HepG2 (cell line): ENCODE data around the gene ARL4D. TPM values are rescaled to one million over a fixed set of nuclear protein-coding genes. Genes with fewer than 3 reads are reported as not detected.

ENCODE experiments used
- CBX1 ChIP-seq: IDR thresholded peaks from one replicate; pipeline ENCODE4 v1.6.1; 2016; ENCODE audit warnings: antibody characterized with exemption, low read depth
- FOXO1 ChIP-seq: sonication (generic); formaldehyde crosslinking; IDR thresholded peaks from 2 replicates; pipeline ENCODE4 v1.4.0; 2020; ENCODE audit warnings: missing genetic modification reagents
- IRF2 ChIP-seq: IDR thresholded peaks from 2 replicates; pipeline ENCODE4 v1.6.1; 2018; ENCODE audit warnings: missing genetic modification reagents, missing compliant biosample characterization
- KLF12 ChIP-seq: sonication (generic); formaldehyde crosslinking; IDR thresholded peaks from 2 replicates; pipeline ENCODE4 v1.4.0; 2020; ENCODE audit warnings: missing genetic modification reagents, borderline replicate concordance
- KLF16 ChIP-seq, 2 experiments: sonication (generic) in 1 of 2; formaldehyde crosslinking in 1 of 2; IDR thresholded peaks; 2 replicates each; pipeline versions ENCODE4 v1.6.1 to v1.8.0; 2016 to 2023; ENCODE audit warnings: missing genetic modification reagents in 2 of 2, missing compliant biosample characterization in 1 of 2
- MIER3 ChIP-seq: IDR thresholded peaks from 2 replicates; pipeline ENCODE4 v1.6.1; 2016; ENCODE audit warnings: missing compliant biosample characterization, borderline replicate concordance
- MTA3 ChIP-seq: sonication (generic); formaldehyde crosslinking; IDR thresholded peaks from 2 replicates; pipeline ENCODE4 v1.4.0; 2020; ENCODE audit warnings: missing genetic modification reagents
- MYC ChIP-seq: sonication (generic); formaldehyde crosslinking; IDR thresholded peaks from 2 replicates; pipeline ENCODE4 v1.9.0; 2021; ENCODE audit warnings: missing genetic modification reagents, borderline replicate concordance
- MYNN ChIP-seq: sonication (generic); formaldehyde crosslinking; IDR thresholded peaks from 2 replicates; pipeline ENCODE4 v1.4.0; 2020; ENCODE audit warnings: mild to moderate bottlenecking, low read depth, missing genetic modification reagents
- NR2C2 ChIP-seq: sonication (generic); formaldehyde crosslinking; IDR thresholded peaks from 2 replicates; pipeline ENCODE4 v1.4.0; 2020; ENCODE audit warnings: missing genetic modification reagents, mild to moderate bottlenecking, moderate library complexity, borderline replicate concordance
- PTBP1 ChIP-seq: fragments of 200-400 bp; formaldehyde crosslinking; IDR thresholded peaks from 2 replicates; pipeline ENCODE4 v1.6.1; 2018; ENCODE audit warnings: low read length, low read depth; ENCODE audit not compliant: poor library complexity, severe bottlenecking
- RARG ChIP-seq: sonication (generic); formaldehyde crosslinking; IDR thresholded peaks from 2 replicates; pipeline ENCODE4 v1.4.0; 2020; ENCODE audit warnings: low read depth, mild to moderate bottlenecking, missing genetic modification reagents
- SMARCC2 ChIP-seq: fragments of 450-650 bp; IDR thresholded peaks from 2 replicates; pipeline ENCODE4 v1.6.1; 2017; ENCODE audit warnings: antibody characterized with exemption, mild to moderate bottlenecking
- SP4 ChIP-seq: sonication (generic); formaldehyde crosslinking; IDR thresholded peaks from 2 replicates; pipeline ENCODE4 v1.8.1; 2023; ENCODE audit warnings: mild to moderate bottlenecking, missing genetic modification reagents
- TAF1 ChIP-seq: sonication (generic); formaldehyde crosslinking; IDR thresholded peaks from 2 replicates; pipeline ENCODE4 v1.4.0; 2020; ENCODE audit warnings: missing genetic modification reagents
- ZFP82 ChIP-seq: sonication (generic); formaldehyde crosslinking; IDR thresholded peaks from 2 replicates; pipeline ENCODE4 v1.5.1; 2020; ENCODE audit warnings: mild to moderate bottlenecking, missing genetic modification reagents, borderline replicate concordance
- ZNF101 ChIP-seq: sonication (generic); formaldehyde crosslinking; IDR thresholded peaks from 2 replicates; pipeline ENCODE4 v1.4.0; 2020; ENCODE audit warnings: mild to moderate bottlenecking, low read depth, missing genetic modification reagents, borderline replicate concordance
- ZNF121 ChIP-seq: sonication (generic); formaldehyde crosslinking; IDR thresholded peaks from 2 replicates; pipeline ENCODE4 v1.5.0; 2020; ENCODE audit warnings: mild to moderate bottlenecking, missing genetic modification reagents
- ZNF235 ChIP-seq: sonication (generic); formaldehyde crosslinking; IDR thresholded peaks from 2 replicates; pipeline ENCODE4 v1.8.1; 2023; ENCODE audit warnings: mild to moderate bottlenecking, missing genetic modification reagents, borderline replicate concordance
- ZNF367 ChIP-seq: sonication (generic); formaldehyde crosslinking; IDR thresholded peaks from 2 replicates; pipeline ENCODE4 v1.4.0; 2020; ENCODE audit warnings: missing genetic modification reagents, borderline replicate concordance
- ZNF383 ChIP-seq: sonication (generic); formaldehyde crosslinking; IDR thresholded peaks from 2 replicates; pipeline ENCODE4 v1.4.0; 2020; ENCODE audit warnings: missing genetic modification reagents, mild to moderate bottlenecking, borderline replicate concordance
- ZNF430 ChIP-seq: sonication (generic); formaldehyde crosslinking; IDR thresholded peaks from 2 replicates; pipeline ENCODE4 v1.9.0; 2021; ENCODE audit warnings: mild to moderate bottlenecking, missing genetic modification reagents
- ZNF550 ChIP-seq: sonication (generic); formaldehyde crosslinking; IDR thresholded peaks from 2 replicates; pipeline ENCODE4 v1.4.0; 2020; ENCODE audit warnings: mild to moderate bottlenecking, missing genetic modification reagents, borderline replicate concordance
- ZNF557 ChIP-seq: sonication (generic); formaldehyde crosslinking; IDR thresholded peaks from 2 replicates; pipeline ENCODE4 v1.4.0; 2020; ENCODE audit warnings: missing genetic modification reagents
- ZNF7 ChIP-seq: IDR thresholded peaks from 2 replicates; pipeline ENCODE4 v1.6.1; 2016; ENCODE audit warnings: missing biosample characterization, missing genetic modification reagents
- ZNF709 ChIP-seq: sonication (generic); formaldehyde crosslinking; IDR thresholded peaks from 2 replicates; pipeline ENCODE4 v1.5.0; 2020; ENCODE audit warnings: mild to moderate bottlenecking, missing genetic modification reagents
- ZNF782 ChIP-seq: sonication (generic); formaldehyde crosslinking; IDR thresholded peaks from 2 replicates; pipeline ENCODE4 v1.4.0; 2020; ENCODE audit warnings: missing genetic modification reagents, mild to moderate bottlenecking, borderline replicate concordance
- polyA plus RNA-seq, 8 experiments: library from polyadenylated mRNA; depleted of rRNA in 3 of 8; stranded (reverse) in 7 of 8; unstranded in 1 of 8; fragments of >200 nt; fragmentation: Illumina TruSeq in 4 of 8; extraction: Trizol in 4 of 8; gene quantifications; 2 replicates each; pipeline versions ENCODE4 v1.2.1 to v1.2.3, GENCODE V29; 2011 to 2016; ENCODE audit warnings: low read depth in 4 of 8, missing spikeins in 1 of 8, mixed read lengths in 1 of 8; ENCODE audit not compliant: insufficient read depth in 1 of 8
- total RNA-seq, 5 experiments: library from RNA; depleted of rRNA; stranded (reverse); fragments of >200 nt; fragmentation: Illumina TruSeq; extraction: Trizol; gene quantifications; 2 replicates each; pipeline ENCODE4 v1.2.3, GENCODE V29; 2016; ENCODE audit warnings: low read depth in 1 of 5
- TF ChIP-seq, protein P1 (sequence below): sonication (generic); formaldehyde crosslinking; IDR thresholded peaks from 2 replicates; pipeline ENCODE4 v1.8.1; 2023; ENCODE audit warnings: mild to moderate bottlenecking, inconsistent platforms, moderate library complexity, missing genetic modification reagents, borderline replicate concordance
- TF ChIP-seq, protein P2 (sequence below): sonication (generic); formaldehyde crosslinking; IDR thresholded peaks from 2 replicates; pipeline ENCODE4 v1.4.0; 2020; ENCODE audit warnings: mild to moderate bottlenecking, missing genetic modification reagents
- TF ChIP-seq, protein P3 (sequence below): IDR thresholded peaks from 2 replicates; pipeline ENCODE4 v1.6.1; 2016; ENCODE audit warnings: mild to moderate bottlenecking
- TF ChIP-seq, protein P4 (sequence below): sonication (generic); formaldehyde crosslinking; IDR thresholded peaks from 2 replicates; pipeline ENCODE4 v1.4.0; 2020; ENCODE audit warnings: missing genetic modification reagents

ARL4D gene
- total and polyA plus RNA-seq, 2 of the 13 experiments (the other 11 are each of a cell fraction or from before 2014, with no cell fraction given): 9.0 to 25.9 TPM

DNA sequence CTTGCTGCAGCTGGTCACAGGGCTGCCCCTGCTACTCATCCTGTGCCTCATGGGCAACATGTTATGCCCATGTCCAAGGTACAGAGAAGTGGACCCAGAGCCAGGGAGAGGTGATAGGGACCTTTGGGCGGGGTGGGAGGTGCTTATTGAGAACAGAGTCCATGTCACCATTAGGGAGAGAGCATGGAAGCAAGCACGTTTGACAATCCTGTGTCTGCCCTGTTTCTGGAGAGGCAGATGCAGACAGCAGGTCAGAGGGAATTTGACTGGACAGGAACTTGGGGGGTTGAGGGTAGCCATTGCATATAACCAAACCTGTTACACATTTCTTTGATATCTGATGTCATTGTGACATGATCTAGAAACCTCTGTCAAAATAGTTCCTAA lies 14.3 kb upstream of the ARL4D start (continued):
- TF ChIP-seq ZFP82 (CRISPR knock-in tag) (no peak), ZNF430 (no peak), ZNF550 (CRISPR knock-in tag) (no peak), ZNF782 (CRISPR knock-in tag) (no peak), MYNN (CRISPR knock-in tag) (0 out of 2 replicates have a peak, but pooled peaks have one; percentile 19), ZNF7 (CRISPR knock-in tag) (peak; percentile 37; the same call in 1 of the 2 replicates), MIER3 (CRISPR knock-in tag) (peak; percentile 91; the same call in 1 of the 2 replicates), KLF12 (CRISPR knock-in tag) (no peak), PTBP1 (no peak), ZNF709 (peak; percentile 95), FOXO1 (peak; percentile 90), ZNF367 (CRISPR knock-in tag) (no peak), MTA3 (CRISPR knock-in tag) (no peak), MYC (peak; percentile 94), ZNF101 (CRISPR knock-in tag) (no peak), ZNF557 (CRISPR knock-in tag) (no peak), CBX1 (no peak), SMARCC2 (no peak), IRF2 (CRISPR knock-in tag) (peak; percentile 96), SP4 (CRISPR knock-in tag) (peak; percentile 56; the same call in 1 of the 2 replicates), KLF16 (CRISPR knock-in tag; IDR thresholded peaks at IDR 0.05) (peak in 1 of 2 experiments; percentile 64; a peak in 1 of 4 replicates), RARG (no peak), ZNF121 (CRISPR knock-in tag) (no peak), TAF1 (CRISPR knock-in tag) (peak; percentile 17; the same call in 1 of the 2 replicates), ZNF383 (CRISPR knock-in tag) (no peak; the same call in 1 of the 2 replicates), ZNF235 (CRISPR knock-in tag) (no peak), NR2C2 (CRISPR knock-in tag) (peak; percentile 48; the same call in 1 of the 2 replicates)
- TF ChIP-seq, protein P1, sequence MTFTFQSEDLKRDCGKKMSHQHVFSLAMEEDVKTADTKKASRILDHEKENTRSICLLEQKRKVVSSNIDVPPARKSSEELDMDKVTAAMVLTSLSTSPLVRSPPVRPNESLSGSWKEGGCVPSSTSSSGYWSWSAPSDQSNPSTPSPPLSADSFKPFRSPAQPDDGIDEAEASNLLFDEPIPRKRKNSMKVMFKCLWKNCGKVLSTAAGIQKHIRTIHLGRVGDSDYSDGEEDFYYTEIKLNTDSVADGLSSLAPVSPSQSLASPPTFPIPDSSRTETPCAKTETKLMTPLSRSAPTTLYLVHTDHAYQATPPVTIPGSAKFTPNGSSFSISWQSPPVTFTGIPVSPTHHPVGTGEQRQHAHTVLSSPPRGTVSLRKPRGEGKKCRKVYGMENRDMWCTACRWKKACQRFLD: 0 out of 2 replicates have a peak, but pooled peaks have one; percentile 44
- TF ChIP-seq, protein P2, sequence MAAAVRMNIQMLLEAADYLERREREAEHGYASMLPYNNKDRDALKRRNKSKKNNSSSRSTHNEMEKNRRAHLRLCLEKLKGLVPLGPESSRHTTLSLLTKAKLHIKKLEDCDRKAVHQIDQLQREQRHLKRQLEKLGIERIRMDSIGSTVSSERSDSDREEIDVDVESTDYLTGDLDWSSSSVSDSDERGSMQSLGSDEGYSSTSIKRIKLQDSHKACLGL (CRISPR knock-in tag): no peak
- TF ChIP-seq, protein P3, sequence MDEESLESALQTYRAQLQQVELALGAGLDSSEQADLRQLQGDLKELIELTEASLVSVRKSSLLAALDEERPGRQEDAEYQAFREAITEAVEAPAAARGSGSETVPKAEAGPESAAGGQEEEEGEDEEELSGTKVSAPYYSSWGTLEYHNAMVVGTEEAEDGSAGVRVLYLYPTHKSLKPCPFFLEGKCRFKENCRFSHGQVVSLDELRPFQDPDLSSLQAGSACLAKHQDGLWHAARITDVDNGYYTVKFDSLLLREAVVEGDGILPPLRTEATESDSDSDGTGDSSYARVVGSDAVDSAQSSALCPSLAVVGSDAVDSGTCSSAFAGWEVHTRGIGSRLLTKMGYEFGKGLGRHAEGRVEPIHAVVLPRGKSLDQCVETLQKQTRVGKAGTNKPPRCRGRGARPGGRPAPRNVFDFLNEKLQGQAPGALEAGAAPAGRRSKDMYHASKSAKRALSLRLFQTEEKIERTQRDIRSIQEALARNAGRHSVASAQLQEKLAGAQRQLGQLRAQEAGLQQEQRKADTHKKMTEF (CRISPR knock-in tag): peak; percentile 93
- TF ChIP-seq, protein P4, sequence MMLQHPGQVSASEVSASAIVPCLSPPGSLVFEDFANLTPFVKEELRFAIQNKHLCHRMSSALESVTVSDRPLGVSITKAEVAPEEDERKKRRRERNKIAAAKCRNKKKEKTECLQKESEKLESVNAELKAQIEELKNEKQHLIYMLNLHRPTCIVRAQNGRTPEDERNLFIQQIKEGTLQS (CRISPR knock-in tag): no peak
